C4-2B (cell line): Measurements from ENCODE around the gene PRR16.
"Not testable (repeated sequence)": the region's sequence is repeated elsewhere in the genome, so short reads cannot be mapped to it uniquely, and the experiment has no call there.

Experiments used
- H3K27ac ChIP-seq: fragments of 450-650 bp; 2 replicates; pipeline ENCODE4 v1.5.1; 2017
- CTCF ChIP-seq: fragments of 450-650 bp; conservative IDR thresholded peaks from 2 replicates; pipeline ENCODE4 v1.5.1; 2017; ENCODE audit warnings: mild to moderate bottlenecking
- ZFX ChIP-seq: fragments of 450-650 bp; IDR thresholded peaks from 2 replicates; pipeline ENCODE4 v1.6.1; 2017

PRR16 gene

DNA sequence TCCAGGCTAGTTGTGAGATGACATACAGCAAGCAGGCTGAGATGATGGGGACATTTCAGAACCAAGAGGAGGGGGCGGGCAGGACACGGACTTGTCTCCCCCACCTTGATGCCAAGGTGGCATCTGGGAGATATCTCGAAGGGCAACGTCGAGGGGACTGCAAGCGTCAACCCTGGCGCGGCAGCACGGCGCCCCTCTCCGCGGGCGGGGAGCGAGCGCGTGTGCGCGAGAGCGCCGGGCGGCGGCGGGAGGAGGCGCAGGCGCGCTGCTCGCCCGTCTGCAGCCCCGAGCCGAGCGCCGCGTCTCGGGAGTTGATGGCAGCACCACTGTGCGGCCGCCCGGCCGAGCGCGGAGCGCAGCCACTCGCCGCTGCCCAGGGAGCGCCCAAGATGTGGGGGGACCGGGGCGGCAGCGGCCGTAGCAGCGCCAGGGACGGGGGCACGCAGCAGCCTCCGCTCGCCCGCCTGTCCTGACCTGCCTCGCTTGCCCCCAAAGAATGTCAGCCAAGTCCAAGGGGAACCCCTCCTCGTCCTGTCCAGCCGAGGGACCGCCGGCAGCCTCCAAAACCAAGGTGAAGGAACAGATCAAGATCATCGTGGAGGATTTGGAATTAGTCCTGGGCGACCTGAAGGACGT, at the start of gene PRR16:
Gene PRR16, plus strand, starts transcription at position 310 of the 636 bp plus-strand sequence.
- TF ChIP-seq CTCF (peak; percentile 72), ZFX (no peak)
- H3K27ac ChIP-seq = peak within 1 kb of the TSS; percentile 21; the same call in 1 of the 2 replicates

DNA sequence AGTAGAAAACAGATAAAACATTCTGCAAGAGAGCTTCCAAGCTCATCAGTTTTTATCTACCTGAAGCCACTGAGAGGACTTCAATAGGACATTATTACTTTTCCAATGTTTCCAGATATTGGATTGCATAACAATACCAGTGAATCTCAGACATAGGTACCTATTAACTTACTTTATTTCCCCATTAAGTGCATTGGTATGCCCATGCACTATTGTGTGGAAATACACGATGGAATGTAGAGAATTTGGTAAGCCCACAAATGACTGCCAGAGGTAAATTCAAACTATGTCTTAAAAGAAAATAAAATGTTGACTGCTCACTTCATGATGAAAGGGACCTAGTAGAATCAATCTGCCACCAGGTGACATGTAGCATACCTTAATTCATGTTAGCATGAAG, 48.1 kb upstream of the PRR16 start:
- TF ChIP-seq ZFX = no peak
- no peak for TF ChIP-seq CTCF
- H3K27ac ChIP-seq = no peak overlapping the region

GRCh38 chr5:120419127-120419526, 45.0 kb upstream of the PRR16 start:
- no peak overlapping the region for H3K27ac ChIP-seq
- TF ChIP-seq ZFX = no peak

- H3K27ac ChIP-seq = not testable (repeated sequence)
Measured at GRCh38 chr5:120426633-120427275, 37.3 kb upstream of the PRR16 start.

GRCh38 chr5:120430572-120430971, 33.5 kb upstream of the PRR16 start:
- TF ChIP-seq ZFX = no peak
- H3K27ac ChIP-seq = no peak overlapping the region

GRCh38 chr5:120432861-120433260, 31.2 kb upstream of the PRR16 start:
- H3K27ac ChIP-seq = no peak overlapping the region
- no peak for TF ChIP-seq CTCF
- no peak for TF ChIP-seq ZFX

DNA sequence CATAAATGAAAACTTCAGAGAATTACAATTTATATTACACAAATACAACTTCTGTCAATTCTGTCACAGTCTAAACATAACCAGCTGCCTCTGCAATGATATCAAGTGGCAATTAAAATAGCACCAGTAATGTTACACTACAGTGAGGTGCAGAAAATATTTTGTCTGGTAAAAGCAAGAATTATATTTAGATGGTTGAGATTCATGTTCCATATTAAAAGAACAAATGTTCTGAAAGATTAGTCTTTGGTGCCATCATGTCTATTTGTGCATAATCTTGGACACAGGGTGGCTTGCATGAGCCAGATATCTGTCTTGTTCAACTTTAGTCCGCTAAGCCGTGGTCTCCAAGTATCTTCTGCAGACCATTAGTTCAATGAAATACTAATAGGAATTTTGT, 29.0 kb upstream of the PRR16 start:
- H3K27ac ChIP-seq = no peak overlapping the region
- no peak for TF ChIP-seq CTCF
- no peak for TF ChIP-seq ZFX

GRCh38 chr5:120436996-120437395, 27.1 kb upstream of the PRR16 start:
- no peak overlapping the region for H3K27ac ChIP-seq
- TF ChIP-seq ZFX (no peak), CTCF (no peak)

- TF ChIP-seq CTCF = no peak
- no peak for TF ChIP-seq ZFX
- H3K27ac ChIP-seq = no peak overlapping the region
Measured at GRCh38 chr5:120442694-120443093, 21.4 kb upstream of the PRR16 start.
